K562 (cell line): Measurements from ENCODE around the gene LAMA3. TPM values are rescaled to one million over a fixed set of nuclear protein-coding genes. Genes with fewer than 3 reads are reported as not detected.

Experiments used
- ATAC-seq: fragments of 200-7000 bp; cut with Tn5 transposase; 3 replicates; pipeline ENCODE4 v1.9.1; 2020; ENCODE audit warnings: moderate library complexity
- BruUV-seq: library from RNA; stranded (reverse); fragments of 400-500 nt; replicated peaks from 2 replicates; lab custom pipeline; 2021; lab: Mats Ljungman, UMichigan
- CTCF ChIA-PET: fragments of 300-600 bp; formaldehyde crosslinking; extraction: SDS; loops from one replicate; lab custom pipeline; 2021; ENCODE audit warnings: low intra/inter-chr PET ratio; lab: Yijun Ruan, JAX
- POLR2A ChIA-PET: fragments of 300-600, 350-650 bp; sonication (Branson Sonifier 250); formaldehyde crosslinking; extraction: SDS; loops from one replicate; lab custom pipeline; 2021; ENCODE audit warnings: antibody characterized with exemption, inconsistent platforms; lab: Yijun Ruan, JAX
- DNase-seq, 4 experiments: peaks; one replicate each; pipeline versions ENCODE4 v3.0.0 to v3.0.0-alpha.2; 2011 to 2018; ENCODE audit warnings: low spot score in 3 of 4, mixed read lengths in 3 of 4; ENCODE audit errors: extremely low read depth in 1 of 4
- FAIRE-seq: peaks from 2 replicates; lab custom pipeline; 2011; peaks lifted over from hg19 to GRCh38; lab: Jason Lieb, UNC
- H2AFZ ChIP-seq: 2 replicates; pipeline ENCODE4 v1.6.0; 2011; ENCODE audit warnings: low read depth, low read length, control low read depth, inconsistent platforms
- H3K27ac ChIP-seq: fragments of 200-600 bp; 3 replicates; pipeline ENCODE4 v1.8.0; 2011; ENCODE audit warnings: low read depth, mild to moderate bottlenecking, control low read depth, inconsistent platforms, low read length, moderate library complexity, mixed read lengths; ENCODE audit errors: extremely low read depth
- H3K27me3 ChIP-seq, 2 experiments: fragments of 300-600 bp in 1 of 2; 2 replicates in 1 of 2; 3 replicates in 1 of 2; pipeline versions ENCODE4 v1.6.0 to v1.8.0; 2011; ENCODE audit warnings: inconsistent platforms in 2 of 2, low read length in 2 of 2, mild to moderate bottlenecking in 1 of 2, mixed read lengths in 1 of 2, moderate library complexity in 1 of 2; ENCODE audit not compliant: control insufficient read depth in 2 of 2, insufficient read depth in 2 of 2
- H3K36me3 ChIP-seq: fragments of 300-600 bp; 3 replicates; pipeline ENCODE4 v1.8.0; 2011; ENCODE audit warnings: mild to moderate bottlenecking, low read length, inconsistent platforms; ENCODE audit not compliant: control insufficient read depth, insufficient read depth
- H3K4me1 ChIP-seq, 2 experiments: fragments of 200-600 bp in 1 of 2; replicated peaks in 1 of 2; 2 replicates in 1 of 2; 3 replicates in 1 of 2; pipeline versions ENCODE4 v1.5.1 to v1.8.0; 2011; ENCODE audit warnings: inconsistent platforms in 2 of 2, low read length in 2 of 2, mild to moderate bottlenecking in 1 of 2, mixed read lengths in 1 of 2, moderate library complexity in 1 of 2; ENCODE audit not compliant: control insufficient read depth in 2 of 2, insufficient read depth in 2 of 2
- H3K4me2 ChIP-seq: 2 replicates; pipeline ENCODE4 v1.6.1; 2011; ENCODE audit warnings: low read length, control low read depth, inconsistent platforms, mixed read lengths; ENCODE audit not compliant: insufficient read depth
- H3K4me3 ChIP-seq: fragments of 200-600 bp; sonication (generic), shearing (Covaris generic); 2 replicates; pipeline ENCODE4 v1.5.1; 2016; ENCODE audit warnings: control low read depth, inconsistent platforms
- H3K79me2 ChIP-seq: fragments of 200-600 bp; 3 replicates; pipeline ENCODE4 v1.8.0; 2011; ENCODE audit warnings: low read length, inconsistent platforms; ENCODE audit not compliant: control insufficient read depth, insufficient read depth
- H3K9ac ChIP-seq, 2 experiments: 2 replicates each; pipeline versions ENCODE4 v1.6.0 to v1.6.1; 2011; ENCODE audit warnings: low read depth in 2 of 2, low read length in 2 of 2, control low read depth in 1 of 2, inconsistent platforms in 1 of 2, mild to moderate bottlenecking in 1 of 2, mixed read lengths in 1 of 2; ENCODE audit not compliant: insufficient read depth in 1 of 2
- H3K9me1 ChIP-seq: one replicate; pipeline ENCODE4 v1.6.0; 2011; ENCODE audit warnings: inconsistent platforms, mild to moderate bottlenecking, low read length, moderate library complexity; ENCODE audit not compliant: control insufficient read depth, insufficient read depth
- H3K9me3 ChIP-seq: replicated peaks from 2 replicates; pipeline ENCODE4 v1.5.1; 2011; ENCODE audit warnings: low read depth, low read length, inconsistent platforms; ENCODE audit not compliant: control insufficient read depth, insufficient read depth
- H4K20me1 ChIP-seq: replicated peaks from 2 replicates; pipeline ENCODE4 v1.6.1; 2011; ENCODE audit warnings: low read length, inconsistent platforms, mixed read lengths; ENCODE audit not compliant: control insufficient read depth, insufficient read depth
- CEBPZ ChIP-seq: fragments of 150-350 bp; IDR thresholded peaks from 2 replicates; pipeline ENCODE4 v1.6.1; 2014; ENCODE audit warnings: low read depth, mild to moderate bottlenecking, low read length, borderline replicate concordance
- CHAMP1 ChIP-seq: fragments of 450-650 bp; IDR thresholded peaks from 2 replicates; pipeline ENCODE4 v1.6.1; 2016; ENCODE audit warnings: mild to moderate bottlenecking
- EP300 ChIP-seq: IDR thresholded peaks from 2 replicates; pipeline ENCODE4 v1.6.1; 2012; ENCODE audit warnings: low read length, improper control_type of control experiment
- ESRRA ChIP-seq: fragments of 450-650 bp; IDR thresholded peaks from 2 replicates; pipeline ENCODE4 v1.6.1; 2014; ENCODE audit warnings: low read depth, mild to moderate bottlenecking, moderate library complexity, borderline replicate concordance
- HDAC3 ChIP-seq: fragments of 450-650 bp; IDR thresholded peaks from 2 replicates; pipeline ENCODE4 v1.6.1; 2018; ENCODE audit warnings: borderline replicate concordance, mild to moderate bottlenecking, moderate library complexity; ENCODE audit not compliant: partially characterized antibody
- L3MBTL2 ChIP-seq: fragments of 450-650 bp; IDR thresholded peaks from 2 replicates; pipeline ENCODE4 v1.6.1; 2016; ENCODE audit warnings: mild to moderate bottlenecking, moderate library complexity
- MCM7 ChIP-seq, 2 experiments: fragments of 450-650 bp; IDR thresholded peaks; 2 replicates each; pipeline ENCODE4 v1.6.1; 2016 to 2018
- MYNN ChIP-seq, 2 experiments: sonication (generic); formaldehyde crosslinking in 1 of 2; IDR thresholded peaks; 2 replicates each; pipeline versions ENCODE4 v1.5.0 to v1.6.1; 2016 to 2020; ENCODE audit warnings: antibody characterized with exemption in 1 of 2, missing genetic modification reagents in 1 of 2
- SIN3A ChIP-seq, 2 experiments: fragments of 150-350 bp in 1 of 2; IDR thresholded peaks; 2 replicates each; pipeline ENCODE4 v1.6.1; 2011 to 2016; ENCODE audit warnings: borderline replicate concordance in 2 of 2, low read depth in 2 of 2, low read length in 2 of 2, mild to moderate bottlenecking in 2 of 2, moderate library complexity in 2 of 2; ENCODE audit not compliant: control insufficient read depth in 1 of 2
- SMAD1 ChIP-seq: fragments of 150-350 bp; IDR thresholded peaks from 2 replicates; pipeline ENCODE4 v1.6.1; 2014; ENCODE audit warnings: low read length, low read depth; ENCODE audit not compliant: partially characterized antibody
- ZBTB34 ChIP-seq: fragments of 250-450 bp; sonication (Bioruptor Pico); IDR thresholded peaks from 2 replicates; pipeline ENCODE4 v1.8.0; 2021; ENCODE audit warnings: mild to moderate bottlenecking, moderate library complexity
- ZNF589 ChIP-seq: fragments of 200-800 bp; sonication (Bioruptor generic); IDR thresholded peaks from 2 replicates; pipeline ENCODE4 v1.6.1; 2016; ENCODE audit warnings: low read depth, missing genetic modification characterization, missing compliant biosample characterization
- ZNF696 ChIP-seq: fragments of 250-450 bp; sonication (Bioruptor Pico); conservative IDR thresholded peaks from 2 replicates; pipeline ENCODE4 v1.4.0; 2020; ENCODE audit warnings: mild to moderate bottlenecking, moderate library complexity
- ZNF76 ChIP-seq: fragments of 250-450 bp; sonication (Bioruptor Pico); IDR thresholded peaks from 2 replicates; pipeline ENCODE4 v1.4.0; 2020; ENCODE audit warnings: mild to moderate bottlenecking, moderate library complexity, borderline replicate concordance
- WGBS: fragments of 100-300 bp; shearing (Covaris generic); methylation state at CpG from one replicate; pipeline ENCODE4 v1.1.6; 2016; ENCODE audit warnings: low coverage, mixed read lengths; ENCODE audit not compliant: insufficient coverage; ENCODE audit errors: missing lambda C conversion rate; 5-methylcytosine and 5-hydroxymethylcytosine counted together
- in situ Hi-C: fragments of 300-500 bp; cut with MboI; formaldehyde crosslinking; loops from 4 replicates; pipeline ENCODE4 v1.15.0; 2018; ENCODE audit warnings: inconsistent platforms, mixed read lengths
- intact Hi-C: fragments of 100-400 bp; cut with micrococcal nuclease; formaldehyde crosslinking; loops from 2 replicates; pipeline ENCODE4 v1.14.2; 2022
- polyA plus RNA-seq, 8 experiments: library from polyadenylated mRNA; depleted of rRNA in 4 of 8; stranded (reverse) in 5 of 8; unstranded in 3 of 8; fragments of >200 nt; fragmentation: Nextera tagmentation in 2 of 8; fragmentation: Illumina TruSeq in 1 of 8; extraction: Ambion mirVana in 2 of 8; extraction: Trizol in 1 of 8; gene quantifications; 2 replicates each; pipeline versions ENCODE4 v1.2.1 to v1.2.3, GENCODE V29; 2011 to 2014; ENCODE audit warnings: inconsistent platforms in 1 of 8, missing spikeins in 1 of 8
- total RNA-seq, 7 experiments: library from RNA; depleted of rRNA in 6 of 7; stranded (reverse); fragments of >200 nt in 6 of 7; fragmentation: Illumina TruSeq in 2 of 7; extraction: Trizol in 2 of 7; gene quantifications; 2 replicates each; pipeline versions ENCODE4 v1.2.1 to v1.2.3, GENCODE V29; 2011 to 2021; ENCODE audit warnings: low replicate concordance in 1 of 7

Gene LAMA3
- total and polyA plus RNA-seq, 9 of the 15 experiments (the other 6 are each of a cell fraction or from before 2014, with no cell fraction given), result 0.07 TPM; not detected in 8

- Histone ChIP-seq H3K36me3 (no peaks in the 10 kb centered on the region), H3K79me2 (no peaks in the 10 kb centered on the region), H3K9me3 (no peaks in the 10 kb centered on the region), H3K27me3 (peaks cover 12 to 34% of the 10 kb centered on the region in 2 experiments; a peak in 4 of 5 replicates), H3K4me1 (no peaks in the 10 kb centered on the region), H2AFZ (no peak overlapping the region), H3K4me2 (no peak overlapping the region), H3K9me1 (no peaks in the 10 kb centered on the region), H3K27ac (no peak overlapping the region), H3K9ac (no peak overlapping the region), H4K20me1 (no peaks in the 10 kb centered on the region), H3K4me3 (no peak overlapping the region)
- WGBS, result 0% methylated on average over 11 of the region's 11 CpGs
- BruUV-seq, result no TSS peak
- POLR2A ChIA-PET, result no interaction called here
- in situ Hi-C loops (no loop called here), intact Hi-C loops (no loop called here)
- DNase-seq, result no peak
- FAIRE-seq, result no peak
- CTCF ChIA-PET, result no interaction called here
- ATAC-seq, result no peak
- TF ChIP-seq SIN3A (IDR thresholded peaks at IDR 0.05; ENCODE audit: borderline replicate concordance in 2 of 2, control insufficient read depth in 1 of 2, low read depth in 2 of 2, low read length in 2 of 2) (no peak), ESRRA (no peak), ZNF589 (no peak), HDAC3 (no peak), CEBPZ (no peak), ZNF696 (CRISPR knock-in tag) (no peak), EP300 (no peak), L3MBTL2 (no peak), MYNN (IDR thresholded peaks at IDR 0.05) (no peak), MYNN (CRISPR knock-in tag; IDR thresholded peaks at IDR 0.05) (no peak), ZNF76 (CRISPR knock-in tag) (no peak), ZBTB34 (CRISPR knock-in tag) (no peak), SMAD1 (no peak), MCM7 (IDR thresholded peaks at IDR 0.05) (no peak), CHAMP1 (no peak)
These were observed 187.0 kb downstream of the LAMA3 start for GRCh38 chr18:23875966-23876895.
